RWPE2 (cell line): ENCODE data around the gene CACNB2.

ENCODE experiments used
- ATAC-seq: fragments of 200-7000 bp; cut with Tn5 transposase; 3 replicates; pipeline ENCODE4 v1.9.1; 2021; ENCODE audit warnings: low read depth
- DNase-seq: peaks from one replicate; pipeline ENCODE4 v3.0.0-alpha.2; 2020; ENCODE audit warnings: low spot score
- H3K27ac ChIP-seq: fragments of 450-650 bp; 2 replicates; pipeline ENCODE4 v1.5.1; 2017; ENCODE audit warnings: mild to moderate bottlenecking; ENCODE audit not compliant: poor library complexity, severe bottlenecking
- H3K27me3 ChIP-seq: fragments of 250-450 bp; sonication (Bioruptor Pico); 2 replicates; pipeline ENCODE4 v1.5.1; 2021; ENCODE audit warnings: mild to moderate bottlenecking, moderate library complexity; ENCODE audit not compliant: insufficient read depth, poor library complexity, severe bottlenecking
- H3K36me3 ChIP-seq: fragments of 250-450 bp; sonication (Bioruptor Pico); 2 replicates; pipeline ENCODE4 v1.5.1; 2020; ENCODE audit warnings: low read depth, mild to moderate bottlenecking, moderate library complexity
- H3K4me1 ChIP-seq: fragments of 250-450 bp; sonication (Bioruptor Pico); 2 replicates; pipeline ENCODE4 v1.5.1; 2021; ENCODE audit warnings: mild to moderate bottlenecking, moderate library complexity; ENCODE audit not compliant: insufficient read depth, poor library complexity, severe bottlenecking
- H3K4me3 ChIP-seq: fragments of 250-450 bp; sonication (Bioruptor Pico); 2 replicates; pipeline ENCODE4 v1.5.1; 2021; ENCODE audit warnings: mild to moderate bottlenecking, moderate library complexity; ENCODE audit not compliant: severe bottlenecking
- H3K9me3 ChIP-seq: fragments of 250-450 bp; sonication (Bioruptor Pico); 2 replicates; pipeline ENCODE4 v1.5.1; 2021; ENCODE audit warnings: mild to moderate bottlenecking, moderate library complexity; ENCODE audit not compliant: severe bottlenecking
- CTCF ChIP-seq: fragments of 450-650 bp; IDR thresholded peaks from one replicate; pipeline ENCODE4 v1.5.1; 2017; ENCODE audit warnings: mild to moderate bottlenecking, moderate library complexity; ENCODE audit not compliant: poor library complexity, severe bottlenecking

The CACNB2 gene

GRCh38 chr10:18474118-18474455, 333.9 kb downstream of the CACNB2 start:
- DNase-seq: no peak
- no peaks in the 10 kb centered on the region for H3K36me3 ChIP-seq
- H3K27me3 ChIP-seq: no peaks in the 10 kb centered on the region
- ATAC-seq: no peak
- H3K4me1 ChIP-seq: no peaks in the 10 kb centered on the region
- no peak overlapping the region for H3K27ac ChIP-seq
- no peaks in the 10 kb centered on the region for H3K9me3 ChIP-seq
- TF ChIP-seq CTCF: no peak
- H3K4me3 ChIP-seq: no peak overlapping the region

GRCh38 chr10:18476076-18476647, 335.9 kb downstream of the CACNB2 start:
- no peak overlapping the region for H3K27ac ChIP-seq
- H3K4me1 ChIP-seq: no peaks in the 10 kb centered on the region
- no peaks in the 10 kb centered on the region for H3K9me3 ChIP-seq
- no peaks in the 10 kb centered on the region for H3K27me3 ChIP-seq
- TF ChIP-seq CTCF: no peak
- DNase-seq (no peak), ATAC-seq (no peak)
- no peaks in the 10 kb centered on the region for H3K36me3 ChIP-seq
- H3K4me3 ChIP-seq: no peak overlapping the region

- Histone ChIP-seq H3K4me1 (no peaks in the 10 kb centered on the region), H3K4me3 (no peak overlapping the region), H3K27ac (no peak overlapping the region), H3K27me3 (no peaks in the 10 kb centered on the region), H3K36me3 (no peaks in the 10 kb centered on the region), H3K9me3 (no peaks in the 10 kb centered on the region)
- no peak for TF ChIP-seq CTCF
- ATAC-seq (no peak), DNase-seq (no peak)
Measured at GRCh38 chr10:18478354-18478753, 338.1 kb downstream of the CACNB2 start.

GRCh38 chr10:18479502-18479901, 339.3 kb downstream of the CACNB2 start:
- no peak overlapping the region for H3K27ac ChIP-seq
- H3K4me1 ChIP-seq: no peaks in the 10 kb centered on the region
- no peak overlapping the region for H3K4me3 ChIP-seq
- no peak for DNase-seq
- H3K27me3 ChIP-seq: no peaks in the 10 kb centered on the region
- no peak for ATAC-seq
- no peaks in the 10 kb centered on the region for H3K36me3 ChIP-seq
- no peak for TF ChIP-seq CTCF
- H3K9me3 ChIP-seq: no peaks in the 10 kb centered on the region

GRCh38 chr10:18483516-18484186, 343.4 kb downstream of the CACNB2 start:
- no peaks in the 10 kb centered on the region for H3K4me1 ChIP-seq
- H3K9me3 ChIP-seq: no peaks in the 10 kb centered on the region
- H3K27ac ChIP-seq: no peak overlapping the region
- no peaks in the 10 kb centered on the region for H3K36me3 ChIP-seq
- TF ChIP-seq CTCF: no peak
- H3K27me3 ChIP-seq: no peaks in the 10 kb centered on the region
- no peak for ATAC-seq
- no peak for DNase-seq
- no peak overlapping the region for H3K4me3 ChIP-seq
